Adrenal gland (tissue), 12 donors: ENCODE results near the gene TRIP11. TPM values are rescaled to one million over a fixed set of nuclear protein-coding genes. Genes with fewer than 3 reads are reported as not detected.

ENCODE experiments used
- DNase-seq, 7 donors: peaks; one replicate each; pipeline ENCODE4 v3.0.0-alpha.2; 2019 to 2020
- H3K27ac ChIP-seq, 5 donors: fragments of 200-600 bp; sonication (generic) in 4 of 5; 1 replicate in 3 of 5; 2 replicates in 2 of 5; pipeline versions ENCODE4 v1.5.1 to v1.8.0; 2016 to 2020; ENCODE audit warnings: mild to moderate bottlenecking in 1 of 5
- H3K27me3 ChIP-seq: fragments of 200-600 bp; 2 replicates; pipeline ENCODE4 v1.8.0; 2021
- H3K36me3 ChIP-seq, 2 donors: fragments of 200-600 bp; replicated peaks in 1 of 2; 1 replicate in 1 of 2; 2 replicates in 1 of 2; pipeline versions ENCODE4 v1.5.1 to v1.8.0; 2018 to 2022
- H3K4me1 ChIP-seq, 2 donors: fragments of 200-600 bp; replicated peaks in 1 of 2; 1 replicate in 1 of 2; 2 replicates in 1 of 2; pipeline versions ENCODE4 v1.5.1 to v1.8.0; 2018 to 2021
- H3K4me3 ChIP-seq, 4 donors: fragments of 200-600 bp; sonication (generic) in 3 of 4; one replicate each; pipeline ENCODE4 v1.5.1; 2016 to 2018
- H3K9me3 ChIP-seq, 3 donors: fragments of 200-600 bp; sonication (generic) in 1 of 3; replicated peaks in 1 of 3; 1 replicate in 2 of 3; 2 replicates in 1 of 3; pipeline versions ENCODE4 v1.5.1 to v1.8.0; 2016 to 2021
- CTCF ChIP-seq, 6 experiments: fragments of 450-650 bp in 4 of 6; fragments of 200-600 bp in 2 of 6; sonication (generic) in 1 of 6; IDR thresholded peaks; 1 replicate in 5 of 6; 2 replicates in 1 of 6; pipeline versions ENCODE4 v1.5.1 to v1.8.0; 2016 to 2021; ENCODE audit warnings: antibody characterized with exemption in 6 of 6, mild to moderate bottlenecking in 2 of 6, moderate library complexity in 1 of 6
- POLR2A ChIP-seq, 2 donors: fragments of 450-650 bp; IDR thresholded peaks; one replicate each; pipeline ENCODE4 v1.6.1; 2017; ENCODE audit warnings: antibody characterized with exemption in 2 of 2, mild to moderate bottlenecking in 2 of 2, moderate library complexity in 1 of 2
- whole genome bisulfite sequencing, 4 donors: extraction: QIAGEN DNeasy Blood & Tissue Kit in 2 of 4; methylation state at CpG; one replicate each; pipeline versions ENCODE4 v1.1.5 to v1.1.7; 2013 to 2017; 5-methylcytosine and 5-hydroxymethylcytosine counted together
- intact Hi-C, 2 donors: fragments of 100-400 bp; cut with DNase I; formaldehyde crosslinking; loops; one replicate each; pipeline versions ENCODE4 v1.14.1 to v1.15.0; 2022 to 2023
- polyA plus RNA-seq, 3 donors: library from polyadenylated mRNA; stranded (reverse); fragments of 200-250 nt in 2 of 3; fragments of 350-450 nt in 1 of 3; fragmentation: Illumina TruSeq in 1 of 3; extraction: RNeasy Lipid Tissue Mini Kit (QIAGEN cat#74804) in 1 of 3; gene quantifications; one replicate each; pipeline ENCODE4 v1.2.3, GENCODE V29; 2013 to 2014
- total RNA-seq, 9 donors: library from RNA; depleted of rRNA in 4 of 9; stranded (reverse); fragments of >200 nt in 4 of 9; fragments of 120-200 nt in 1 of 9; fragmentation: NEBNext Ultra II Directional in 1 of 9; extraction: Animal tissue kit (Norgen Biotek cat#: 25700) in 1 of 9; gene quantifications; one replicate each; pipeline versions ENCODE4 v1.1.0 to v1.2.4, GENCODE V29; 2013 to 2023
- donor health status: healthy with polysubstance abuse.
- donor health status: Bipolar disorder and iron deficiency.
- donor health status: DM: yes; HTN: yes; CAD: no.
- donor health status: DM: no; HTN: no; CAD: no.
- donor health status: DM: no; HTN: no; CAD: no.
- donor health status: DM: yes; HTN: yes; CAD: no.

Gene TRIP11
- total and polyA plus RNA-seq, 12 donors = 3.6 to 67.4 (median 34.7) TPM

GRCh38 chr14:92010644-92011043 lies 29.2 kb downstream of the TRIP11 start:
- DNase-seq = no peak
- TF ChIP-seq CTCF (IDR thresholded peaks at IDR 0.05) (no peak), POLR2A (IDR thresholded peaks at IDR 0.05) (no peak)
- H3K27me3 ChIP-seq = no peaks in the 10 kb centered on the region
- no peak overlapping the region for H3K27ac ChIP-seq
- intact Hi-C loops = no loop called here
- WGBS, 4 donors = 95 to 100% (median 97%) methylated on average over 3 of the region's 3 CpGs
- no peaks in the 10 kb centered on the region for H3K4me1 ChIP-seq
- H3K4me3 ChIP-seq = no peak overlapping the region
- peaks cover 0 to 70% of the 10 kb centered on the region in 2 donors for H3K36me3 ChIP-seq
- no peaks in the 10 kb centered on the region for H3K9me3 ChIP-seq

DNA sequence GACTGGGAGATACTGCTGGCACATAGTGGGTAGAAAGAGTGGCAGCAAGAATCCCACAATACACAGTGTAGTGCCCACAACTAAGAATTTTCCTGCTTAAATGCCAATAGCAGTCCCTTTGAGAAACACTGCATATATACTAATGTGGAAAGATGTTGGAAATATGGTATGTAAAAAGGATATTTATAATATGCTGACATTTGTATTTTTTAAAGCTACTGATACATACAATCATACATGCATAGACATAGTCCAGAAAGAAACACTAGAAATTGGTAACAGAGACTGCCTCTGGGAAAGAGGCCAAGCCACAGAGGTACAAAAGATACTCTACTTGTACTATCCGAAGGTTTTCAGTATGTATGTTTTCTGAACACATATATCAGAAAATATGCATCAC lies 30.3 kb downstream of the TRIP11 start:
- intact Hi-C loops = no loop called here
- peaks cover 0 to 65% of the 10 kb centered on the region in 2 donors for H3K36me3 ChIP-seq
- H3K4me3 ChIP-seq = no peak overlapping the region
- no peaks in the 10 kb centered on the region for H3K27me3 ChIP-seq
- no peak for DNase-seq
- H3K27ac ChIP-seq = no peak overlapping the region
- H3K9me3 ChIP-seq = no peaks in the 10 kb centered on the region
- WGBS, 4 donors = 71 to 95% (median 75%) methylated on average over 1 of the region's 1 CpG
- TF ChIP-seq CTCF (IDR thresholded peaks at IDR 0.05) = no peak
- TF ChIP-seq POLR2A (IDR thresholded peaks at IDR 0.05) = no peak
- H3K4me1 ChIP-seq = no peaks in the 10 kb centered on the region

DNA sequence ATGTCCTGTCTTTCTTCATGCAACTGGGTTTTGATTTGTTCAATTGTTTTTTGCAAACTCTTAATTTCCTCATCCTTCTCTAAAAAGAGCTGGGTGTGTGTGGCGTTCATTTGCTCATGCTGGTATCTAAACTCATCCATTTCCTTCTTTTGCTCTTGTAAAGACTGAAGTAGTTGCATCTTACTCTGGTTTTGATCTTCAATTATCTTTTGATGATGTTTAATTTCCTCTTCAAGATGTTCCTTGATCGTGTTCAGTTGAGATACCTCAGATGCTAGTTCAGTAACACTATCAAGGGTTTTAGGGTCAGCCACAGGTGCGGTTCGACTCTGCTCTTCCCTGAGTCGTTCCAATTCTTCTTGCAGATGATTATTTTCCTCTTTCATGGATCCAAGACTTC lies 34.8 kb downstream of the TRIP11 start:
- no peak overlapping the region for H3K4me3 ChIP-seq
- H3K27me3 ChIP-seq = no peaks in the 10 kb centered on the region
- intact Hi-C loops = no loop called here
- 96 to 99% (median 97%) methylated on average over 5 of the region's 5 CpGs for WGBS, 4 donors
- peaks cover 0 to 35% of the 10 kb centered on the region in 2 donors for H3K36me3 ChIP-seq
- H3K4me1 ChIP-seq = no peaks in the 10 kb centered on the region
- no peak overlapping the region for H3K27ac ChIP-seq
- DNase-seq = no peak
- TF ChIP-seq POLR2A (IDR thresholded peaks at IDR 0.05) (no peak), CTCF (IDR thresholded peaks at IDR 0.05) (no peak)
- no peaks in the 10 kb centered on the region for H3K9me3 ChIP-seq

- no peaks in the 10 kb centered on the region for H3K4me1 ChIP-seq
- intact Hi-C loops = no loop called here
- H3K27me3 ChIP-seq = no peaks in the 10 kb centered on the region
- peaks cover 0 to 25% of the 10 kb centered on the region in 2 donors for H3K36me3 ChIP-seq
- no peak for DNase-seq
- no peak overlapping the region for H3K27ac ChIP-seq
- no peak overlapping the region for H3K4me3 ChIP-seq
- 95 to 97% (median 97%) methylated on average over 2 of the region's 2 CpGs for WGBS, 4 donors
- TF ChIP-seq CTCF (IDR thresholded peaks at IDR 0.05) = no peak
- no peak for TF ChIP-seq POLR2A (IDR thresholded peaks at IDR 0.05)
- no peaks in the 10 kb centered on the region for H3K9me3 ChIP-seq
These were observed 35.8 kb downstream of the TRIP11 start for GRCh38 chr14:92004062-92004461.
